Activated T-helper 1 cell treated with anti-CD3 and anti-CD28 coated beads, Interleukin-2, amount 50 U/mL, for 16 hours (primary cell): ENCODE results near the gene ZNF281.
"Not testable (repeated sequence)": the region's sequence is repeated elsewhere in the genome, so short reads cannot be mapped to it uniquely, and the experiment has no call there.

Experiments
- DNase-seq, 2 donors: peaks; one replicate each; pipeline ENCODE4 v3.0.0-alpha.2; 2020; ENCODE audit warnings: low read depth in 1 of 2, low spot score in 1 of 2

The ZNF281 gene

DNA sequence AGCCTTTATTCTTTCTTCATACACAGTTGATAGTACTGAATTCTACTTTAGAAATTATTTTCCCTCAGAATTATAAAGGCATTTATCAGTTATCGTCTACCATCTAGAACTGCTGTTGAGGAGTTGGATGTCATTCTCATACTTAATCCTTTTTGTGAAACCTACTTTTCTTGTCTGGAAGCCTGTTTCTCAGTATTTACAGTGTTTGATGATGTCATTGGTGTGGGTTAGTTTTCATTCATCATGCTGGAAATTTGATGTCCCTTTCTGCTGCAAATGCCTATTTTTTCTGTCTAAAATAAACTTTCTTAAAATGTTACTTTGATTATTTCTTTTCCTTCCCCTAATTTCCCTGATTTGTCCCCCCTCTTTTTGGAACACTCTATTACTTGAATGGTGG is 22.8 kb upstream of the ZNF281 start:
- DNase-seq, result no peak

DNA sequence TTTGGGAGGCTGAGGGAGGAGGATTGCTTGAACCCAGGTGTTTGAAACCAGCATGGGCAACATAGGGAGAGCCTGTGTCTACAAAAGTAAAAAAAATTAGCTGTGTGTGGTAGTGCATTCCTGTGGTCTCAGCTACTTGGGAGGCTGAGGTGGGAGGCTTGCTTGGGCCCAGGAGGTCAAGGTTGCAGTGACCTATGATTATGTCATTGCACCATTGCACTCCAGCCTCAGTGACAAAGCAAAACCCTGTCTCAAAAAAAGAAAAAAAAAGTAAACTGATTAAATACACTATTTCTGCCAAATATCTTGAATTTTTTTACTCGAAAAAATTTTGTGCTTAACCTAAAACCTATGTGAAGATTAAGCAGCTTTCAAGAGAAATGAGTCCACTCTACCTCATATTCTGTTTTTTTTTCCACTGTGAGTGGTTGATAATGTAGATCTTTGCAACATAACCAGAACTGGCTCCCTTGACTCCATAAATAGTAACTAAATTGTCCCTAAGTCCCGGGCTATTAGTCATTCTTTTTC is 19.4 kb upstream of the ZNF281 start:
- no peak for DNase-seq

DNA sequence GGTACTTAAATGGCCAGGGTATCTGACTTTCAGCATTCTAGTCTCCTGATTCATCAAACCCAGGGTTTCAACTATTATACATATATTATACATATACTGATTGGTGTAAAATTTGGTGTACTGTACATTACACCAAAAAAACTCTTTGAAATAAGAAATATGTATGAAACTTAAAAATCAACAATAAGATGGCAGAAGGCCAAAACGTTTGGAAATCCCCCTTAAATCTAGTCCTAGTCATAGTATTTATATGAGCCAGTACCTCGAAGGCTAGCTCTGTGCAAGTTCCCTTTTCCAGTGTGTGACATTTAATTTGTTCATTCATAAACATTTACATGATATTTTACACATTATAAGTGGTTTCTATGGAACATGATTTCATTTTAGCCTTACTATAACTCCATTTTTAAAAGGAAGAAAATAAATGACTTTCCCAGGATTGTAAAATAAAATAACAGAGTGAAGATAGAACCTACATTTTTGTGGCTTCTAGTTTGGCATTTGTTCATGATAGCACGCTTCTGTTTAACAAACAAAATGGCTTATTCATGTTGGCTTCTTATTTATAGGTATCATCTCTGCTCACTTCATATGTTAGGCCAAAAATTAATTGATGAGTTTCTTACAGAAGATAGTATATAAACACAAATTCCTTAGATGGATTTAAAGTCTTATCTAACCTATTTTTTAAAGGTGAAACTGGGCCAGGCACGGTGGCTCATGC is 18.8 kb upstream of the ZNF281 start:
- no peak for DNase-seq

DNA sequence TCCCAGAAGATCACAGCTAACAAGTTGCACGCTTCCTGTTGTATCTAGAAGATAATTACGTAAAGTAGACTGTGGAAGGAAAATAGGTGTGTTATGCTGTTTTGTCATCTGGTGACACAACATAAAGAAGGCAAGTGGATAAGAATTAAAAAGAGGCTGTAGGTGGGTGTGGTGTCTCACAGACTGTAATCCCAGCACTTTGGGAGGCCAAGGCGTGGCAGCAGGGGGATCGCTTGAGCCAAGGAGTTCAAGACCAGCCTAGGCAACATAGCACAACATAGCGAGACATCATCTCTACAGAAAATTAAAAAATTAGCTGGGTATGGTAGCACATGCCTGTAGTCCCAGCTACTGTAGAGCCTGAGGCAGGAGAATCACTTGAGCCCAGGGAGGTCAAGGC is 17.9 kb upstream of the ZNF281 start:
- DNase-seq, result no peak

DNA sequence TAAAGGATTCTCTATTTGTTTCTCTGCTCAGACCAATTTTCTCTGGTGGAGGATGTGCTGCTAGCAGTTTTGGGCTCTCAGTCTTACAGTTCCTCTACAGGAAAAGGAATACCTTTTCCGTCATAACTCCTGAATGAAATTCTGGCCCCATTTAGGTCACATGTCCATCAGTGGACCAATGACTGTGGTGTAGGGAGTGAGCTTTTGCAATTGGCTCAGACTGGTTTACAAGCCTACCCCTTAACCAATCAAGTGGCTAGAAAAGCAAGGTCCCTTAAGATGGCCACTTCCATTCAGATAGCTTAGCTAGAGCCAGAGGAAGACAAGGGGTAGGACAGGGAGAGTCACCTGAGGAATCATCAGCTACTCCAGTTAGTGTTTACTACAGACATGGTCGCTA is 16.4 kb upstream of the ZNF281 start:
- DNase-seq, result no peak

DNA sequence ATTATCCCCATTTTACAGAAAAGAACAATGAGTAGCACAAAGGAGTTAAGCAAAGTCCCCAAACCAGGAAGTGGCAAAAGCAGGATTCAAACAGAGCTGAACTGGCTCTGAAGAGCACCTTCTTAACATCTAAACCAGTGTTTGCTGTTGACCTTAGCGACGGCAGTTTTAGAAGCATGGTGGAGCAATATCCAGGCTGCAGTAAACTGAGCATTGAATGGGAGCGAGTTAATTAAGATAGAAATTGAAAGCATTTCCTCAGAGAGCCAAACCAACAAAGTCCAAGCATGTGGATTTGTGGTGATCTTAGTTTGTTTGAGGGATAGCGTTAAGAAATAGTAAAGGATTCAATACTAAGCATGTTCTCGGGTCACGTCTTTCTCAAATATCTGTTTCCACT is 13.4 kb upstream of the ZNF281 start:
- DNase-seq, result no peak

DNA sequence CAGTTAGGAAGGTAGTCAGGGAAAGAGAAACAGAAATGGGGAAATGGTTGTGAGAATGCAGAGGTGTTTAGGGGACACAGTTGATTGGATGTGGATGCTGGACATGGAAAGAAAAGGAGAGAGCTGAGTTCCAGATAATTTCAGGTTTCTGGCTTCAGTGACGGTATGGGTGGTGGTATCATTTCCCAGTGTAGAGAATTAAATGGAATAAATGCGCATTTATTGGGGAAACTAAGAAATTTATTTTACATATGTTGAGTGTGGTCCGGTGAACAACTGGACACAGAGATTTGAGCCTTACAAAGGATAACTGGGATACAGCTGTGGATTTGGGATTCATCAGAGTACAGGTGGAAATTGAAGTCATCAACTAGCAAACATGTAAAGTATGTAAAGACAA is 12.4 kb upstream of the ZNF281 start:
- DNase-seq, result no peak

DNA sequence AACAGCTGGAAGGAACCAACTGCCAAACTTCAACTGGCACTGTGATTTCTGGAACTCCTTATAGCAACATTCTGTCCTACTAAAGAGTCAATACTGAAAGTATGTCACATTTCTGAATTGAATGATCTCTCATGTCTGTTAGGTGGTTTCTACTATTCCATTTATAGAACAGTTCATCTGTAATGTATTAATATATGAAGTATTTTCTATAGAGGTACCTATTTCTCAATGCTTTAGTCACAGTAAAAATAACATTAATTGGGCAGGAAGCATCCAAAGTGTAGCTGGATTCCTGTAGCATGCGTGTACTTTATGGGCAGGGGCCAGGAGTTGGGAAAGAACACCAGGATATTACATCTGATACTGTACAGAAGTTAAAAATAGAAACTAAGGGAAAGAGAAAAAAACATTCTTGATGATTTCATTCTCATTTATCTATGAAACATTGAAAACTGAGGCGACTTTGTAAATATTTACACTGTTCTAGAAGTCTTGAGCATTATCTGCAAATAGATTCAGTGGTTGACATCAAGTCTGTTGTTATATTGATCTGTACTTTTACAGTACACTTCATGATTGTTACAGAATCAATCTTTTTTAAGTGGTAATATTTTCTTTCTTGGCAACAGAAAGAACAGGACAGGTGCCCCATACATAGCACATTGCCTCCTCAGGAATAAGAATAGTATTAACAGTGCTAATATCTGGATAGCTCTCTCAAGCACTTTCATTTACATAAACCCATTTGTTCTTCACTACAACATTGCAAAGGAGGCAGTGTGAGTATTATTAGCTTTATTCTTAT is 6.2 kb upstream of the ZNF281 start:
- no peak for DNase-seq

DNA sequence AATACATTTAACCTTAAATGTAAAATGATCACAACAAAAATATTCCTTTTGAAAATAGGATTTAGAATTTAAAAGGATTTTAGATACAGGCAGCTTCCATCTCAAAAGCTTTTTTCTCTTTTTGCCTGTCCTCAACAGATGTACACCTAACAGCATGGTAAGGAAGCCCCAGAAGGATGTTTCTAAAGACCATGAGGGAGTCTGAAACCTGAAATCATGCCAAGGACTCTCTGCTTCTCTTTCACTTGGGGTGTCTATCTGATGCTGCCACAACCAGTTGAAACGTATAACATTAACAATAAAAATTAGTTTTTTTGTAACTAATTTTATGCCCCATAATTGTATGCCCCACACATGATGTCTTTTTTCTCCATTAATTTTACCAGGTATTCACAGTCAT is 5.4 kb upstream of the ZNF281 start:
- DNase-seq, result no peak

DNA sequence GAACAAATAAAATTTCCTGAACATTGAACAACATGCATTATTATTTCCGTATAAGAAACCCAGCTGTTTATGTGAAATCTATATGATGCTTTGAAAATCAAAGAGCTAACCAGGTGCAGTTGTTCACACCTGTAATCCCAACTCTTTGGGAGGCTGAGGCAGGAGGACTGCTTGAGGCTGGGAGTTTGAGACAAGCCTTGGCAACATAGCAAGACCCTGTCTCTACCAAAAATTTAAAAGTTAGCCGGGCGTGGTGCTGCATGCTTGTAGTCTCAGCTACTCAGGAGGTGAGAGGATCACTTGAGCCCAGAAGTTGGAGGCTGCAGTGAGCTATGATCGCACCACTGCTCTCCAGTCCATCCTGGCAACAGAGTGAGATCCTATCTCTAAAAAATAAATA is 4.8 kb upstream of the ZNF281 start:
- DNase-seq, result no peak

DNA sequence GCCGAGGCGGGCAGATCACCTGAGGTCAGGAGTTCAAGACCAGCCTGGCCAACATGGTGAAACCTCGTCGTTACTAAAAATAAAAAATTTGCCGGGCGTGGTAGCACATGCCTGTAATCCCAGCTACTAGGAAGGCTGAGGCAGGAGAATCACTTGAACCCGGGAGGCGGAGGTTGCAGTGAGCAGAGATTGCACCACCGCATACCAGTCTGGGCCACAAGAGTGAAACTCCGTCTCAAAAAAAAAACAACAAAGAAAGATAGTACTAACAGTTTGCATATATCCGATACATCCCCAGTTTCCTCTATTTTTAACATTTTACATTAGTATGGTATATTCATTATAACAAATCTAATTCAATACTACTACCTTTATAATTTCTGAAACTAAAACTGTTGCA is 3.9 kb upstream of the ZNF281 start:
- not testable (repeated sequence) for DNase-seq

DNA sequence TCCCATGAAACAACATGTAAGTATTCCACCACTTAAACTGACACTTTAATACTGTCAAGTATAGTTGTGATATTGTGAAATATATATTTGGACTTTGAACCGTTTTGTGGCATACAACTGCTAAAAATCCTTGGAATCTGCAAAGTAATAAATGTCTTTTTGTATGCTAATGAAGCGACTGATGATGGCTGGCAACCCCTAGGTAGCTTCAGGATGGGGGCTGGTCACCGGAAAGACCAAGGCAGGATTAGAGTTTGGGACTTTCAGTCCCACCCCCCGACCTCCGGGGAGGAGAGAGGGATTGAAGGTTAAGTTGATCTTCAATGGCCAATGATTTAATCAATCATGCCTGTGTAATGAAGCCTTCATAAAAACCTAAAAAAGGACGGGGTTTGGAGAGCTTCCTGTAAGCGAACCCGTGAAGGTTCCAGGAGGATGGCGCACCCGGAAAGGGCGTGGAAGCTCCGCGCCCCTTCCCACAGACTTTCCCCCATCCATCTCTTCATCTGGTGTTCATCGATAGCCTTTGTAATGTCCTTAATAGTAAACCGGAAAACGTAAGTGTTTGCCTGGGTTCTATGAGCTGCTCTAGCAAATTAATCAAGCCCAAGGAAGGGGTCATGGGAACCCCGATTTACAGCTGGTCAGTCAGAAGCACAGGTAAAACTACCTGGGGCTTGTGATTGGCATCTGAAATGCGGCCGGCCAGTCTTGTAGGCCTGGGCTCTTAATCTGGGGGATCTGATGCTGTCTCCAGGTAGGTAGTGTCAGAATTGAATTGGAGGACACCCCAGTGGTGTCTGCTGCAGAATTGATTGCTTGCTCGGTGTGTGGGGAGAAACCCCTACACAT is 1.8 kb upstream of the ZNF281 start:
- no peak for DNase-seq

DNA sequence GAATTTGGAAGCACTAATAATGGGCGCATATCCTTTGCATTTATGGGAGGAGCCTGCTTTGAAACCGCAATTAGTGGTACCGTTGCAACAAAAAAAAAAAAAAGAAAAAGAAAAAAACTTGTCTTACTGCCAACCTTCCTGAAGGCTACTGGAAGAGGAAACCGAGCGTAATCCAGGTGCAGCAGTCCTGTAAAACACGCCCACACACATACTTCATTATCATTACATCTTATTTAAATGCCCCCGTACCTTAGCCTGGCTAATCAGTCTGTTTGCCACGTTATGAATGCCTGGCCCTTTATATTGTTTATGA is 686 bp upstream of the ZNF281 start:
- no peak for DNase-seq

DNA sequence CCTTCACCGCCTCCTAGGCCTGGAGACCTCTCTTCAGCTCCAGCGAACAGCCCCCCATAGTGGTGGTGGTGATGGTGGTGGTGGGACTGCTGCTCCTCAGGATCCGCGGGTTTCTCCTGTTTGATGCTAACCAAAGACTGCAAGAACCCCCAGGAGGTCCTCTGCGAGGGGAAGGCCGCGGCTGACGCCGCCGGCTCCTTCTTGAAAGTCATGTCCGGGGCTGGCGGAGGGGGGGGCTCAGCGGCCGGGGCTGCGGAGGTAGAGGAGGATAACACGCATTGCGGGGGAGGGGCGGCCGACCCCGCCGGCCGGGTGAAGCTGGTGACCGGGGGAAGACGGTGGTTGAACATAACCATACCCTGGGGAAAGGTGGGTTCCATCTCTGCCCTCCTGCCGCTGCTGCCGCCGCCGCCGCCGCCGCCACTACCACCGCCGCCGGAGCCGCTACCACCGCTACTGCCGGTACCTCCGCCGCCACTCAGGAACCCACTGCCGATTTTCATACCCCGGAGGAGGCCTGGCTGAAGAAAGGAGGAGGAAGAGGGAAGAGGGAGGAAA is 554 bp downstream of the ZNF281 start:
- peak in 1 of 2 donors; percentile 24 for DNase-seq

DNA sequence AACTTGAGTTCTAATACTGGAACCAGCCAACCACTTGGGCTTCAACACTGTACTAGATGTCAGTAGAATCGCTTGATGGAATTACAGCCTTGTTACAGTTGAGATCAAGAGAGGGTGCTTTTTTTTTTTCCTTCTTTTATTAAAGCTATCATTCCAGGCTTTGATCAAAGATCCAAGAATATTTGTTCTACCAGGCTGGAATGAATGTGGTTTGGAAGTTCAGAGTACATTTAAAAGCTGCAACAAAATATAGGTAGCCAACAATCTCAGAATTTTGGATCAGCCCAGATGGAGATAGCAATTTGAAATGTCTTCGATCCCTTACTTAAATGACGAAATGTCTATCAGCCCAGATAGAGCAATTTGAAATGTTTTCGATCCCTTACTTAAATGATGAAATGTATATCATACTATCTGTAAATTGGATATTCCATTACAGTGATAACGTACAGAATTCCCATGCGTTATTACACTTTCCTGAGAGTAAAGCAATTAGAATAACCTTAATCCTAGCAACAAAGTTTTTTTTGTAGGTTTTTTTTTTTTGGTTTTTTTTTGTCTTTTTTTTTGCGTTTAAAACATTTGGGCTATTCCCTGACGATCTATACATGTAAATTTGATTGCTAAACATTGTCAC is 3.6 kb downstream of the ZNF281 start:
- no peak for DNase-seq

DNA sequence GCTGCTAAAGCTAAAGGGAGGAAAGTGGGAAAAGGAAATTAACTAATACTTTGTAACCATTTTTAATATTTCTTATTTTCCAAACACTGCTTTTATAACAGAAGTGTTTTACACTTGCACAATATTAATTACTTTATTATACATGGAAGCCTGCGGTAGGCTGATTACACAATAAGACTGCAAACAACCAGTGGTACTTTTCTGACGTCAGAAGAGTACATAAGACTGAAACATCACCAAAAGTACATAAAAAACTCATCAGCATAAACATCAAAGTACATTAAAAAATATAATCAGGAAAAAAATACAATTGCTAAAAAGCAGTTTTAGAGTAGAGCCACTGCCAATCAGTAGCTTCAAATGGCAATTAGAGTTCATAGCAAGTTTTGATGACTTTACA is 4.6 kb downstream of the ZNF281 start:
- no peak for DNase-seq

DNA sequence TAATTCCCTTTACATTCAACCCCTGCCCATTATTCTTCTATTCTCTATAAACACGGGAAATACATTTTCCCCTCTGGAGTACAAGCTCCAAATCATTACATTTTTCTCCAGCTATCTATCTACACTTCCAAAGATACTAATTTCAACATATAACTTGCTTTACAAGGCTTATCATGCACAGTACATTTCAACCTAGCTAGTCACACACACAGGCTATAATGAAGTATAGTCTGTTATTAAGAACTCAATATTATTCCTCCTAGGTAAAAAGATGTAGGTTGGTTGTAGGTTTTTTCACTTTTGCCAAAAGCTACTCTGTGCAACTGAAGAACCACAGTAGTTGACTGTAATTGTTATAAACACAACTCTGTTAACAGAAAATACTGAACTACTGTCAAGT is 8.1 kb downstream of the ZNF281 start:
- DNase-seq, result no peak

DNA sequence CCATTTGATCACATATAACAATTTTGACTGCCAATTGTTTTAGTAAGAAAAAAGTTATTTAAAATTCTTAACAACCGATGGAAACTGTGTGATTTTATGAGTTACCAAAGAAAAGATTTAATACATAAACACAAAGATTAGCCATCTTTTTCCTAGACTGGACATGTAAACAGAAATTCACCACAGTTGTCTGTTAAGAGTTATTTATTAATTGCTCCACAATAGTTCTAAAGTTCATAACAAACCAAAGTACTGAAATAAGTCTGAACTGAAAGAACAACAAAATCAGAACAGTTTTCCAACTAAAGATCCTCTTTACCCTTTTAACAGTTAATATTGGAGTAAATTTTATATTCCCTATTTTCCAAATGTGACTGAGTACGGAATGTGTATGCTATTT is 8.6 kb downstream of the ZNF281 start:
- no peak for DNase-seq

DNA sequence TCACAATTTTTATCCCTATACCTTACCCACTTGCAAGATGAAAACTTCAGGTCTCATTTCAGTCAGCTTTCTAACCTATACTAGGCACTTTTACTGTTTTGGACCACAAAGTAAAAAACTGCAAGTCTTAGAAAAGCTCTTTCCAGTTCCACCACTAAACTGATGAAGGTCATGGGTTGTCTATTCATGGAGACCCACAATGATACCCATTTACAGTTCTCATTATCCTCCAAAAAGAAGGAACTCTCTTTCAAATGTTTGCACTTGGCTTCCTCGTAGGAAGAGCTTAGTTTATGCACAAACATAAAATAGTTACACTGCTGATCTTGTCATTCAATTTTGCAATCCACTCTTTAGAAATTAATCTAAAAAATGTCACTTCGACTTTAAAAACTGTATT is 9.3 kb downstream of the ZNF281 start:
- DNase-seq, result no peak

DNA sequence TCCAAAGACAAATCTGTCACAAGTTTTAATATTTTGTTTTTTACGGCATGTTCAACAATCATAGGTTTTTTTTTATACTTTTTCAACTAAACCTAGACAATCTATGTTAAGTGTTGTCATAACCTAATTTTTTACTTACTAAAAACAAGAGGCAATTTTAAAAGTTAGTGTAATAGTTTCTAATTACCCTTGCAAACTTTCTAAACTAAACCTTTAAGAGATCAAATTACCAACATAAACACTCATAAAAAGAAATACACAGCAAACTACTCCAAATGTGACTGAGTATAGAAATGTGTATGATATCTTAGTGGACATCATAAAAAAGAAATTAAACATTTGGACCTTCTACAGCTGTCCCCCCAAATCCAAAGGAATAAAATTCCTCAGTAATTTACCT is 10.0 kb downstream of the ZNF281 start:
- no peak for DNase-seq

DNA sequence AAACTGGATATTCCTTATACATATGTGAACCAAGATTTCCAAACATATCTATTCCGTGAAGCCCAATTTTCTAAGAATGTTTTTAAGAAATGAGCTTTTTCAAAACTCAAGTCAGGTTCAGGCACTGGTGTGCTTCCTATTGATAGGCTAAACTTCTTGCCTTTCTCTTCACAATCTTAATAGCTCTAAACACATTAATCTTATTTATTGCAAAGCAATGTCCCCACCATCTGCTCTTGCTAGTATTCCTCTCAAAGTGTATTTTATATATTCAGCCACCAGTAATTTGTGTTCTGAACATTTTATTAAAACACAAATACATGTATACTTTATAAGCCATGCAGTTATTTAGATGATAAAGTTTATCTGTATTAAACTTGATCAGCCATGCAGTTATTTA is 11.5 kb downstream of the ZNF281 start:
- no peak for DNase-seq
